Measurements from ENCODE around the gene EIF2S3. TPM values are rescaled to one million over a fixed set of nuclear protein-coding genes. Genes with fewer than 3 reads are reported as not detected.

Gene EIF2S3
- total and polyA plus RNA-seq, 2 experiments from 2014 or later, result 76.4 to 246 TPM

GRCh38 chrX:24023972-24024669 lies 30.6 kb upstream of the EIF2S3 start:
- H3K9me3 ChIP-seq (ENCODE audit: low read depth), result no peaks in the 10 kb centered on the region
- TF ChIP-seq CTCF (IDR thresholded peaks at IDR 0.05; ENCODE audit: low read depth, low read length), result no peak
- peak overlapping the region; percentile 100 for H3K27ac ChIP-seq

GRCh38 chrX:24024819-24025740 lies 29.7 kb upstream of the EIF2S3 start:
- peak overlapping the region; percentile 73 for H3K4me3 ChIP-seq
- peaks cover 15% of the 10 kb centered on the region for H3K4me1 ChIP-seq (ENCODE audit: low read depth)
- peak overlapping the region; percentile 100 for H3K27ac ChIP-seq
- H3K27me3 ChIP-seq, result no peaks in the 10 kb centered on the region
- H3K36me3 ChIP-seq, result no peaks in the 10 kb centered on the region
- DNase-seq (ENCODE audit: low read depth in 1 of 2, low spot score in 1 of 2), result peak; percentile 96
- TF ChIP-seq CTCF (IDR thresholded peaks at IDR 0.05; ENCODE audit: low read depth, low read length), result no peak
- no peaks in the 10 kb centered on the region for H3K9me3 ChIP-seq (ENCODE audit: low read depth)

More at GRCh38 chrX:24023972-24024669, 30.6 kb upstream of the EIF2S3 start:
- peak; percentile 22 to 38 for DNase-seq (ENCODE audit: low read depth in 1 of 2, low spot score in 1 of 2)
- Histone ChIP-seq H3K4me1 (ENCODE audit: low read depth) (peaks cover 24% of the 10 kb centered on the region), H3K27me3 (no peaks in the 10 kb centered on the region), H3K4me3 (peak overlapping the region; percentile 73), H3K36me3 (no peaks in the 10 kb centered on the region)

- DNase-seq (ENCODE audit: low read depth in 1 of 2, low spot score in 1 of 2), result peak in 1 of 2 donors; percentile 83
- H3K36me3 ChIP-seq, result no peaks in the 10 kb centered on the region
- H3K27me3 ChIP-seq, result no peaks in the 10 kb centered on the region
- H3K4me1 ChIP-seq (ENCODE audit: low read depth), result peaks cover 7% of the 10 kb centered on the region
- no peaks in the 10 kb centered on the region for H3K9me3 ChIP-seq (ENCODE audit: low read depth)
- H3K4me3 ChIP-seq, result peak overlapping the region; percentile 73
- TF ChIP-seq CTCF (IDR thresholded peaks at IDR 0.05; ENCODE audit: low read depth, low read length), result no peak
- H3K27ac ChIP-seq, result peak overlapping the region; percentile 100
Observed at GRCh38 chrX:24025741-24026403, 28.9 kb upstream of the EIF2S3 start.

GRCh38 chrX:24026432-24026831 lies 28.3 kb upstream of the EIF2S3 start:
- Histone ChIP-seq H3K27me3 (no peaks in the 10 kb centered on the region), H3K4me3 (peak overlapping the region; percentile 73), H3K9me3 (ENCODE audit: low read depth) (no peaks in the 10 kb centered on the region), H3K36me3 (no peaks in the 10 kb centered on the region), H3K4me1 (ENCODE audit: low read depth) (peaks cover 5% of the 10 kb centered on the region), H3K27ac (peak overlapping the region; percentile 100)
- TF ChIP-seq CTCF (IDR thresholded peaks at IDR 0.05; ENCODE audit: low read depth, low read length), result no peak
- peak in 1 of 2 donors; percentile 40 for DNase-seq (ENCODE audit: low read depth in 1 of 2, low spot score in 1 of 2)

- no peaks in the 10 kb centered on the region for H3K27me3 ChIP-seq
- peaks cover 5% of the 10 kb centered on the region for H3K4me1 ChIP-seq (ENCODE audit: low read depth)
- peak within 1 kb of the TSS; percentile 100 for H3K27ac ChIP-seq
- no peaks in the 10 kb centered on the region for H3K9me3 ChIP-seq (ENCODE audit: low read depth)
- TF ChIP-seq CTCF (IDR thresholded peaks at IDR 0.05; ENCODE audit: low read depth, low read length), result no peak
- DNase-seq (ENCODE audit: low read depth in 1 of 2, low spot score in 1 of 2), result no peak
- H3K36me3 ChIP-seq, result no peaks in the 10 kb centered on the region
- peak within 1 kb of the TSS; percentile 73 for H3K4me3 ChIP-seq
Observed at GRCh38 chrX:24027086-24027485, 27.7 kb upstream of the EIF2S3 start, which contains the start of gene KLHL15. TSS of gene KLHL15 (minus strand) at chrX:24027186. CDS start at chrX:24006693, 20,493 bp downstream.
